Fibroblast of the aortic adventitia (primary cell): ENCODE data around the gene KPNA2. TPM values are rescaled to one million over a fixed set of nuclear protein-coding genes. Genes with fewer than 3 reads are reported as not detected.
A peak's percentile ranks its signal among the peaks of the same experiment; 100 is the strongest.
"Not testable (repeated sequence)": the region's sequence is repeated elsewhere in the genome, so short reads cannot be mapped to it uniquely, and the experiment has no call there.

Experiments used
- DNase-seq: peaks from one replicate; pipeline ENCODE4 v3.0.0-alpha.2; 2010; ENCODE audit warnings: low read depth
- H3K4me3 ChIP-seq: 2 replicates; pipeline ENCODE4 v1.5.1; 2011; ENCODE audit warnings: low read depth, mild to moderate bottlenecking, control low read depth, low read length, moderate library complexity
- total RNA-seq: library from RNA; depleted of rRNA; stranded (reverse); fragments of >200 nt; gene quantifications from 2 replicates; pipeline ENCODE4 v1.2.3, GENCODE V29; 2012; ENCODE audit warnings: low replicate concordance
- TF ChIP-seq, protein P1 (sequence below): IDR thresholded peaks from 2 replicates; pipeline ENCODE4 v1.5.1; 2011; ENCODE audit warnings: mild to moderate bottlenecking, low read length, control low read depth, inconsistent platforms; ENCODE audit not compliant: insufficient read depth

Gene KPNA2
- total RNA-seq, 1 donor: 134 TPM

DNA sequence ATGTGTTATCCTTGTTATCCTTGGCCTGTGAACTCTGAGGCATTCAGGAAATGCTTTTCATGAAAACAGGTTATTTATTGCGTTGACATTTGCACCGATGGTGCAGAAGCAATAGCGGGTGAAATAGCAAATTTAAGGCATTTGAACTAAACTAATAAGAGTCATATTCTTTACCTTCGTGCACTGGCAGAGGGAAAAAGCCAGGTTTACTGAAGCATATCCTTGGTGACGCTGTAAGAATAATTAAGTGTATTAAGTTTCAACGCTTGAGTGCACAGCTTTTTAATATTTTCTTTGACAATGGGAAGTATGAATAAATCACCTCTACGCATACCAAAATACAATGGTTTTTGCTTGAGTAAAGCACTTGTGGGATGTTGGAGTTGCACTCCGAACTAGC is 13.6 kb upstream of the KPNA2 start:
- TF ChIP-seq, protein P1, sequence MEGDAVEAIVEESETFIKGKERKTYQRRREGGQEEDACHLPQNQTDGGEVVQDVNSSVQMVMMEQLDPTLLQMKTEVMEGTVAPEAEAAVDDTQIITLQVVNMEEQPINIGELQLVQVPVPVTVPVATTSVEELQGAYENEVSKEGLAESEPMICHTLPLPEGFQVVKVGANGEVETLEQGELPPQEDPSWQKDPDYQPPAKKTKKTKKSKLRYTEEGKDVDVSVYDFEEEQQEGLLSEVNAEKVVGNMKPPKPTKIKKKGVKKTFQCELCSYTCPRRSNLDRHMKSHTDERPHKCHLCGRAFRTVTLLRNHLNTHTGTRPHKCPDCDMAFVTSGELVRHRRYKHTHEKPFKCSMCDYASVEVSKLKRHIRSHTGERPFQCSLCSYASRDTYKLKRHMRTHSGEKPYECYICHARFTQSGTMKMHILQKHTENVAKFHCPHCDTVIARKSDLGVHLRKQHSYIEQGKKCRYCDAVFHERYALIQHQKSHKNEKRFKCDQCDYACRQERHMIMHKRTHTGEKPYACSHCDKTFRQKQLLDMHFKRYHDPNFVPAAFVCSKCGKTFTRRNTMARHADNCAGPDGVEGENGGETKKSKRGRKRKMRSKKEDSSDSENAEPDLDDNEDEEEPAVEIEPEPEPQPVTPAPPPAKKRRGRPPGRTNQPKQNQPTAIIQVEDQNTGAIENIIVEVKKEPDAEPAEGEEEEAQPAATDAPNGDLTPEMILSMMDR: no peak
- no peak overlapping the region for H3K4me3 ChIP-seq
- no peak for DNase-seq

DNA sequence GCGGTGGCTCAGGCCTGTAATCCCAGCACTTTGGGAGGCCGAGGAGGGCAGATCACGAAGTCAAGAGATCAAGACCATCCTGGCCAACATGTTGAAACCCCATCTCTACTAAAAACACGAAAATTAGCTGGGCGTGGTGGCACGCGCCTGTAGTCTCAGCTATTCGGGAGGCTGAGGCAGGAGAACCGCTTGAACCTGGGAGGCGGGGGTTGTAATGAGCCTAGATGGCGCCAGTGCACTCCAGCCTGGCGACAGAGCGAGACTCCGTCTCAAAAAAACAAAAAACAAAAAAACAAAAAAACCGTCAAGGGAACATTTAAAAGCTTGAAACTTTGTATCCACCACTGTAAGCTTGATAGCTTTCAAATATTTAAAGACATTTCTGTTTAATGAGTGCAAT is 13.0 kb upstream of the KPNA2 start:
- DNase-seq: not testable (repeated sequence)

DNA sequence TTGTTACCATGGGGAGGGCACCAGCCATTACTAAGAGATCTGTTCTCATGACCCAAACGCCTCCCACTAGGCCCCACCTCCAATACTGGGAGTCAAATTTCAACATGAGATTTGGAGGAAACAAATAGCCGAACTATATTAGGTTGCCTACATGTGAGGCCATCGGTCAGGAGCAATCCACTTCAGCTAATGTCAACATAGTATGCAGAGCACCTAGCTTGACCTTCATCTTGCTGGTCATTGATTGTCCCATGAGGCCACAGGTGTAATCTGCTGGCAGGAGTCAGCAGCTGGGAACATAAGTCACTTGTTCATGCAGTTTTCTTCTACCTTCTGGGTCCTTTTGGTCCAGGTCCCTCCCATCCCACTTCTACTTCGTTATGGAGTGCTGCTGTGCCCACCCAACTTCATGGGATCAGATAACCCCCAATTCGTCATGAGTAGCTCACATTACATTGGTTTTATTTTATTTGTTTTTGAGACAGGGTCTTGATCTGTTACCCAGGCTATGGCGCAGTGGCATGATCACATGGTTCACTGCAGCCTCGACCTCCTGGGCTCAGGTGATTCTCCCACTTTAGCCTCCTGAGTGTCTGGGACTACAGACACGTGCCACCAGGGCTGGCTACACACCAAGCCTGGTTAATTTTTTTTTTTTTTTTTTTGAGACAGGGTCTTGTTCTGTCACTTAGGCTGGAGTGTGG is 5.9 kb upstream of the KPNA2 start:
- no peak overlapping the region for H3K4me3 ChIP-seq
- DNase-seq: no peak
- TF ChIP-seq, protein P1: no peak

More for the DNA sequence above, 13.0 kb upstream of the KPNA2 start:
- H3K4me3 ChIP-seq: not testable (repeated sequence)

DNA sequence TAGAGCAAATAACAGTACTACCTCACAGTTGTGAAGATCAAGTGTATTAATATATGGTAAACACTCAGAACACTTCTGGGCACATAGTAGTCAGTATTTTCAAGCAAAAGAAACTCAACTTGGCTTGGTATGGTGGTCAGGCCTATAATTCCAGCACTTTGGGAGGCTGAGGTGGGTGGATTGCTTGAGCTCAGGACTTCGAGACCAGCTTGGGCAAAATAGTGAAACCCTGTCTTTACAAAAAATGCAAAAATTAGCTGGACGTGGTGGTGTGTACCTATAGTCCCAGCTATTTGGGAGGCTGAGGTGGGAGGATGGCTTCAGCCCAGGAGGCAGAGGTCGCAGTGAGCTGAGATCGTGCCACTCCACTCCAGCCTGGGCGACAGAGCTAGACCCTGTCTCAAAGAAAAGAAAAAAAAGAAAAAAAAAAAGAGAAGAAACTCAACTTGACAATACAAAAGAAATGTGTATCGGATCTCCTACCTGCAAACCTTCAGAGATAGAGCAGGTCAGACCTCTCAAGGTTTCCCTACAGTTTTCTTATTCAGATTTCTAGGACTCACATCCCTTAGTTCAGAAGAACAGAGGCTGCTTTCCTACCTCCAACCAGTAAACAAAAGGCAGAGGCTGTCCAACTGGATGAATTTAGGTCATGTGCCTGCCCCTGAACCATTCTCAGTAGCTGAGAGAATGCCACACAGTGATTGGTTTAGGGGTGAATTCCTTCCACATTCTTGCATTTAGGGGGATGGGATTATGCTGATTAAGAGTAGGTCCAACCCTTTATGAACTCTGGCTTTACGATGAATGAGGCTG is 1.7 kb upstream of the KPNA2 start:
- peak; percentile 46 for DNase-seq
- no peak overlapping the region for H3K4me3 ChIP-seq
- TF ChIP-seq, protein P1: no peak

DNA sequence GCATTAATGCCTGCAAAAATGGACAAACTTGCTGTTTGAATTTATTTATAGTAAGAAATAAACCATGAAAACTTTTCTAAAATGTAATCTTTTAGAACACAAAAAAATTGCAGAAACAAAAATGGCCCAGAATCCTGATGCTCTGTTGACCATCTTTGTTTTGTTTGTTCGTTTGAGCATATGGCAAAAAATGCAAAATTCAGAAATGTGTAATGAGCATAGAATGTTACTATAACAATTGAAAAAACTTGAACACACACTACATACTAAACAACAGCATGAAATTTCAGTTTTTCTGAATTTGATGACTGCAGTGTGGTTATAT is 1.1 kb upstream of the KPNA2 start:
- TF ChIP-seq, protein P1: no peak
- no peak overlapping the region for H3K4me3 ChIP-seq
- no peak for DNase-seq

DNA sequence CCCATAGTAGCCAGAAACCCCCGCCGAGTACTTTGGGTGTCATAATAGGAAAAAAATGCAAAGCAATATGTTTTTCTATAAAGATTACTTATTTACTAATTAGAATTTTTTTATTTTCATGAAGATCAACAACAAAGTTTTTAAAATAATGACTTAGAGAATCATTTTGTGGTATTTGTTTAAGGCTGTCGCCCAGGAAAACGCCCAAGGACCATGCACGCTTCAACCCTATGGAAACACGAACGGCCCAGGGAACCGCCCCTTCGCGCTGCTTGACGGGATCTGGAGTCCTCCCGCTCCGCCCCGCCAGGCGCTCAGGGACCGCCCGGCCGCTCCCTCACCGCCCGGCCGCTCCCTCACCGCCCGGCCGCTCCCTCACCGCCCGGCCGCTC is 408 bp upstream of the KPNA2 start:
- no peak overlapping the region for H3K4me3 ChIP-seq
- DNase-seq: no peak
- TF ChIP-seq, protein P1: no peak

DNA sequence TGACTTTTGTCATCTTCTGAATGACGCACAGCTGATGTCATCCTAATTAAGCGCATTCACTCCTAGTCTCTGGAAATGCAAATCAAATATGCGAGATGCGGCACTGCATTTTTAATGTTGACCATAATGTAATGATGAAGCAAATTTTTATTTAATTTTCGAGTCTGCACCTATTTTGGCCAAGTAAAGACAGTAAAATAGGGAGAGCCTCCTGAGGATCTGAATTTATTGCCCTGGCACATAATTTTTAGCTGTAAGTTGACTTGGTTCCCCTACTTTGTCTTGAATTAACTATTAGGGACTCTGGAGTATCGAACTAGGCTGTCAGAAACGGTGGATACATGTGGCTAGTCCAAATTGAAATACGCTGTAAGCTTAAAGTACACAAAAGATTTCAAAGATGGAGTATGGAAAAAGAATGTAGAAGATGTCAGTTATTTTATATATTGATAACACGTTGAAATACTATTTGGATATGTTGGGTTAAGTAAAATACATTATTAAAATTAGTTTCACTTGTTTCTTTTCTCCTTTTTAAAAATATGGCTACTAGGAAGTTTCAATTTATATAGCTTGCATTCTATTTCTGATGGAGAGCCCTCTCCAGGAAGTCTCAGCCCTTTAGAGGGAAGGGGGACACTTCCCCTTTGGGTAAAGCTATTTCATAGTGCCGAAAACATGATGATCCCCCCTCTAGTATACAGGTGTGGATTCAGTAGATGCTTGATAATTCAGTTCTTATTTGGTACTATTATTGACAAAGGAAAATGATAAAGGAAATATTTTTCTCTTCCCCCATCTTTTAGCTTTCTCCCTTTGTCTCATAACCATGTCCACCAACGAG is 991 bp downstream of the KPNA2 start:
- peak; percentile 55 for DNase-seq
- TF ChIP-seq, protein P1: no peak
- peak overlapping the region; percentile 90 for H3K4me3 ChIP-seq
